GM21619 (cell line): Measurements from ENCODE around the gene MAST4.
"Not testable (repeated sequence)": the region's sequence is repeated elsewhere in the genome, so short reads cannot be mapped to it uniquely, and the experiment has no call there.

Source experiments
- ATAC-seq: cut with Tn5 transposase; IDR thresholded peaks from one replicate; pipeline ENCODE4 v1.9.1; 2021; ENCODE audit not compliant: unreplicated experiment

Gene MAST4

DNA sequence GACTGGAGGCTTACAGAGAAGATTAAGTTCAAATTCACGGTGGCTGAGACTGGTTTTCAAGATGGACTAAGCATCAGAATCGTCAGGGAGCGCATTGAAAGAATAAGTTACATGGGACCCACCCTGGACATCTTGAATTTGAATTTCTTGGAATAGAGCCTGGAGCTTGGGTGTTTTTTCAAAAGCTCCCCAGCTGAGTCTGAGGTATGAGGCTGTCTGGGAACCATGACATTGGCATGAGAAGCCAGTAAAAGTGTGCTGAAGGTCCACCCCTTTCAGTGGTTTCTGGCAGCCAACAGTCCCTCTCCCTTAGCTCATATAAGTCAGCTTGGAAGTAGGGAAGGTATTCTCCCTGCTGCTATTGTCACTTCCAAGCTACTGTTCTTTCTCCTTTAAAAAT lies 97.8 kb downstream of the MAST4 start:
- no peak for ATAC-seq

DNA sequence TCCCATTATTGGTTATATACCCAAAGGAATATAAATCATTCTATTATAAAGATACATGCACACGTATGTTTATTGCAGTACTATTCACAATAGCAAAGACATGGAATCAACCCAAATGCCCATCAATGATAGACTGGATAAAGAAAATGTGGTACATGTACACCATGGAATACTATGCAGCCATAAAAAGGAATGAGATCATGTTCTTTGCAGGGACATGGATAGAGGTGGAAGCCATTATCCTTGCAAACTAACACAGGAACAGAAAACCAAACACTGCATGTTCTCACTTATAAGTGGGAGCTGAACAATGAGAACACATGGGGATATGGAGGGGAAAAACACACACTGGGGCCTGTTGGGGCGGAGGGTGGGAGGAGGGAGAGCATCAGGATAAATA lies 99.6 kb downstream of the MAST4 start:
- not testable (repeated sequence) for ATAC-seq

DNA sequence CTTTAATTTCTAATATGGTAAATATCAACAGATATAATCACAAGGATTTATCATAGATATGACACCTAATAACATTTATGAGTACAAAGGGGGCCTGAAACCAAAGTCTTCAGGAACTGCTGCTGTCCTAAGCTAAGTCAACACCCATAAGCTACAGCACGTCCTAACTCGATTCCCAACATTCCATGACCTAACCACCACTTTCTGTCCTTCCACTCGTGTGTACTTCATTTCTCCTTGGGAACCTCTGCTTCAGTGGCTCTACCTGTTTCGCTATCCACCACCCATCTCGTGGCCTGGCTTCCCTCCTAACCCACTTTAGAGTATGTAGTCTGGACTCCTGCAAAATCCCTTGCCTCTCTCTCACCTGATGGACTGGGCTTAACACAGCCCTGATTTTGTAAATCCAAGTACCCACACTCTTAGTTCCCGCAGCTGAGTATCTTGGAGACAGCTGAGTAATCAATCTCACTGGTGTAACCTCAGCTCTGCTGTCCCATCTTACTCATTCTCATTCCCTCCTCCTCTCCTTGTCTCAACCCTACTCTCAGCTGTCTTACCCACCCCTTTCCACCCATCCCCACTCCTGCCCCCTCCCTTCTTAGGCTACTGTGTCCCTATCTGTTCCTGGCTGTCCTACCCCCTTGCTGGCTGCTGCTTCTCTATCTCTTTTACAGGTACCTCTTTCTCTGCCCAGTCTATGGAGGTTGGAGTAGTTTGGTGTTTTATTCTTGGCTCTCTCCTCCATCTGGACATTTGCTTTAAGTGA lies 101.8 kb downstream of the MAST4 start:
- no peak for ATAC-seq

DNA sequence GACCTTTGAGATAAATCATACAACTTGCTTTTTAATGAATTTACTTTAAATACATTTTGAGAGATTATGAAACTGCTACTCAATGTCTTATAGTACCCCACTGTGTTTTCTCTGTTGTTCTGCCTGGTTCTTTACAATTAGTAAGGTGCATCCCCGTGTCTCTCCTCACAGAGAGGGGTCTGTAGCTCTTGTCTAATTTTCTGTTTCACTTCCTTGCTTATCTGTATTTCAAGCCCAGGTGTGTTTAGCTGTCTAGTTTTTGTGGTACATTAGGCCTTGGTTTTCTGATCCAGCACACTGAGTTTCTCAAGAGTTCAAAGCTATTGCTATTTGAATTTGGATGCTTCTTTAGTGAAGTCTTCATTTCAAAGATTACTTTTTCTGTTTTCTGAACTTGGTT lies 105.1 kb downstream of the MAST4 start:
- ATAC-seq, result no peak

DNA sequence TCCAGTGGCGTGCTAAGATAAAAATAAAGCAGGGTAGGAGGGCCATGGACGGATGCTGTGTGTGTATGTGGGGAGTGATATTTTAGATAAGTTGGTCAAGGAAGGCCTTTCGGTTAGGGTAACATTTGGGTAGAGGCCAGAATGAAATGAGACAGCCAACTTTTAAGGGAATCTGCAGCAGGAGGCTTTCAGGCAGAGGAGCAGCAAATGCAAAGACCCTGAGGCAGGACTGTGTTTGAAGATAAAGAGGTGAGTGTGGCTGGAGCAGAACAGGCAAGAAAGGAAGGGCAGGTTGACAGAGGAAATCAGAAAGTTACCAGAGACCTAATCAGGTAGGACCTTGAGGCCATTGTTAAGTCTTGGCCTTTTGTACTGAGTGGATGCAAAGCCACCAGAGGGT lies 106.2 kb downstream of the MAST4 start:
- ATAC-seq, result no peak

DNA sequence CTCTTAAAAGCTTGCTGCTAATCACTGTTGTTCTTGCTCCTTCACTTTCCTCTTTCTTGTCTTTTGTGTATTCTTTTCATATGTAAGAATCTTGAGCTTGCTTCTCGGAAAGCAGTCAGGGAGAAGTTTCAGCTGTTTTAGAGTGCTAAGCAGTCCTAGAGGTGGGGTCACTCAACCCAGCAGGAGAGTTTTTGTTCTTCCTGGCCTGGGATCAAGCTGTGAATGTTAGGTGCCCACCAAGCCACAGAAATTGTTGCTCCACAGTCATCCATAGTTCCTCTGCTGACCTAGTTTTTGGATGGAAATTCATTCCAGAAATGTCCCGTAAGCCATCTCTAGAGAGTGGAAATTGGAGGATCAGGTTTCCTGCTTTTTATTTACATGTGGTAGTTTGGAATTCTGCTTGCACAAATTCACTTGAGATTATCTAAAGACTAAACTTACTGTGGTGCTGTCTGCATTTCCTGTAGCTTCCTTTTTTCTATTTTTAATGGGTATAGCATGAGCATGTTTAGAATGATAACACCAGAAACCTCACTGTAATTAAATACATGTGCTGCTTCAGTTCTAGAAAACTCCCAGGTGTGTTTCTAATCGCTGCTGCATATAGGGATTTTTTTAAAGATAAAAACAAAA lies 108.7 kb downstream of the MAST4 start:
- ATAC-seq, result no peak

DNA sequence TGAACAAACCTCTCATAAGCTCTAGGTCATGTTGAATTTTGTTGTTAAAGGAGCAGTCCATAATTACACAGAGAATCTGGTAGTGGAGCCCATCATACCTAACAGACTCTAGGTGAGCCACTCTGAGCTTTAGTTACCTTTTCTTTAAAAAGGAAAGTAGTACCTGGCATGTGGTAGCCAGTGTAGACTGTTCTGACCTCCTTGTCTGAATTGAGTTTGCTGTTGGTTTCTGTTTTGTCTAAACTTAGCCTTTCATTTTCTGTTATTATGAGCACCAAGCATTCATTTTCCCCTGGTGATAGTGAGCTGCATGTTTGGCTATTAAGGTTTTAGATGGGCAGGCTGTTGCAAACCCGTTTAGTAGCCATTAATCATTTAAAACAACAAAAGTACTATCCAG lies 112.2 kb downstream of the MAST4 start:
- no peak for ATAC-seq

DNA sequence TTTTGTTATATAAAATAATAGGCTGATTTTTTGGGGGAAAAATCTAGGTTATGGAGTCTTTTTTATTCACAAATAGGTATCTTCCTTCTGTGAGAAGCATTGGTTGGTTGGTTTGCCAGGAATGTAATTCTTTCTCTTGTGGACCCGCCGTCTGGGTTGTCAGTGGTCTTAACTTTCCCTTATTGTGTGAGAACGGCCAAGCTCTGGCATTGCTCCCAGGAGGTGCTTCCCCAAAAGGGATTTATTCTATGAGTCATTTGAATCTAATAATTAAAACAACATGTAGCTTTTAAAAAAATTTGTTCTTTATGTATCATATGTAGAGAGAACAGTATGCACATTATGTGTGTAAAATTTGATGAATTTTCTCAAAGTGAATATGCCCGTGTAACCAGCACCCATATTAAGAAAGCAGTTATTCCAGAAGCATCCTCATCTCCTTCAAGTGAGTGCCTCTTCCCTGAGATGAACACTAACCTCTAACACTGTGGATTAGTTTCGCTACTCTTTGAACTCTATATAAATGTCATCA lies 114.4 kb downstream of the MAST4 start:
- ATAC-seq, result no peak

DNA sequence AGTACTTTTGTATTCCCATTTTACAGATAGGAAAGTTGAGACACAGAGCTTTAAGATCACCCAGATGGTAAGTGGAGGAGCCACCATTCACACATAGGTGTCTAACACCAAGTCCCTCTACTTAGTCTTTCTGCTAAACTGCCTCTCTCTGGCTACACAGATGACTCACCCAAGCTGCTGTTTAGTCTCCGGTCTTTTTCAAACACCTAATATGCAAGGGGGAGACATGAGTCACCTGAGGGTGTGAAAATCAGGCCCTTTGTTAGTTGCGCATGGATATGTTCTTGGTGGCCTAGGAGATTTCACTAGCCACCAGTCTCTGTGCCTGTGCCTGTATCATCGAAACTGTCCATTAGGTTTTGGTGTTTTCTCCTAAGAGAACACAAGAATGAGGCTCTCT lies 117.8 kb downstream of the MAST4 start:
- ATAC-seq, result no peak

DNA sequence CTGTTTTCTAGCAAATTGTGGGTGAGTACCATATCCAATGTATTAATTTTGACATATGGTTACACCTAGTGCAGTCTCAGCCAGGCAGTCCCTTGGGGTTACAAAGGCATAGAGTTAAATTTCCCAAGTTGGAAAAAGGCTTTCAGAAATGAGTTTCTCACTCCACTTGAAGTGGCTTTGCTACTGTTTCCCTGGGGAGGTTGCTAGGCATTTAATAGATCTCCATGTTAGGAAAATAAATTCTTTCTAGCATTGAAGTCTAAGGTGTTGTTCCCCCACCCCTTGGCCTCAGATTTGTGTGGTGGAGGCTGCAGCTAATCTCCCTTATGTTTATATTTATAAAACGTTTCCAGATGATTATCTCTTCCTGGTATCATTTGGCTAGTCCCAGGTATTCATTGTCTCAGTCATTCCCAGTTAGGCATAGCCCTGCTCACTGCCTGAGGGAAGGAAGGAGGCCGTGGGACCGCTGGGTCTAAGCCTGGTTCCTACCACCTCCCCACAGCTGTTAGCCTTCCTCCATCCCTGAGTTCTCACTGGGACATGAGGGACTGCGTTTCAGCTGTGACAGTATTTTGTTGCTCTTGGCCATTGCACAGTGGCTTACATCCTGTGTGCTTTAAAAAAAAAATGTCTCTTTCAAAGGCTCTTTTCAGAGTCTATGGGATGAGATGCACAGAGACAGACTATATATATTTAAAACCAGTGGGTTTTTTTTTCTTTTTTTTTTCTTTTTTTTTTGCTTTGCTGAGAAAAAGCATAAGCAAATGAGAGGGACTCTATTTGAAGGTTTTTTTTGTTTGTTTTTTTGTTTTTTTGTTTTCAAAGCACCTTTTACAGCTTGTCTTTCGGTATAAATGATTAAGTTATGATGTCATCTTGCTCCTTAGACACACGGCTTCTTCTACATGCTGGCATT lies 121.5 kb downstream of the MAST4 start:
- ATAC-seq, result no peak

DNA sequence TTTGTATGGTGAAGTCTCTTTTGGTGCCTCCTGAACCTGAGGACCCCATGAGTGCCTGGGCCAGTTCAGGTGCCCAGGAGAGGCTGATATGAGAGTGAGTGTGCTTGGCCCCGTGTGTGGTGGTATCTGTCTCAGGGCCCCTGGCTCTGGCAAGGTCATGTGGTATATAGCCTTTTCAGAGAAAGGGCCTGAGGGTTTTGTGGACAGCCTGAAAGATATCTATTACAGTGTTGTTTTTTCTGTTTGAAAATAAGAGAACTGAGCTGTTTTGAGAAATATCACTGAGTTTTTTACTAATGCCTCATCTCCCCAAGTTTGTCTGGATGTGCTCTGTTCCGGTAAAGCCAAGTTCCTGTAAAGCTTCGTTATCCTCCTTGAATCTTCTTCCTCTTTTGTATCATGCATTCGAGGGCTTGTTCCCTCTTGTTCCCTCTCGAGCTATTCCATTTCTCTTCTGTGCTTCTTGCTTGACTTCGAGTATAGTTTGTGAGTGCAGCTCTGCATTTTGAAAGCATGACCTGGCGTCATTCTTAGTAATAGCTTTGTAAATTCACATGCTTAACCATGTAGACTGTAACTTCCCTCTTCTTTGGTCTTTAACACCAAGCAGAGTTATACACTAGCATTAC lies 122.3 kb downstream of the MAST4 start:
- no peak for ATAC-seq

DNA sequence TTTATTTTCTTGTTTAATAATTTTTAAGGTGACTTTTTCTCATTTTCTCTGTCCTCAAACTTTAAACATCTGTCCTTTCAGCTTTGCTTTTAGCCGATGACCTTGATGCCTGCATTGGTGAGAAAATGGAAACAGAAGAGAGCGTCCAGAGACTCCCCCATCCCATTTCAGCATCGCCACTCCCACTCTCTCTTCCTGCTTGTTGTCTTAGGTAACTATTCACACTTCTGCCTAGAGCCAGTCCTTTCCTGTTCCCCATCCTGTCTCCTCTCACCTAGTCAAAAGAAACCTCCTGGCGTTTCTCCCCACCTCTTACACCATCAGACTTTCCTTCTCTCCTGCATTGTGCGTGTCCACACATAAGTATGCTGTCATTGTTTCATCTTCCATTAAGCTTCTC lies 124.6 kb downstream of the MAST4 start:
- ATAC-seq, result no peak

DNA sequence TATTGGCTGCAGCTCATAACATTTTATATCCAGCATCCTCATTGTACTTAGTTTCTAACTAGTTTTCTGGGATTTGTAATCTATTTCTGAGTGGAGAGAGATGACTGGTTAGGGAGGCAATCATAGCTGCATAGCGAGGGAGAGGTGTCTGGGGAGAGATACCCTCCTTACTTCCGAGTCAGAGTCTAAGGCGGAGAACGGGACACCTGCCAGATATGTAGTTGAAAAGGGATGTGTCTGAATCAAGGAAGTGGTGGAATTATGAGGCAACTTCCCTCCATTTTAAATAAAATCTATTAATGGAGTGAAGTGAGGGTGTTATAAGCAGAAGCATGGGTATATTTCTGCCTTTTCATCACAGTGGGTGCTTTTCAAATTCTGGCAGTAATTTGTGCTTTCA lies 126.5 kb downstream of the MAST4 start:
- no peak for ATAC-seq

DNA sequence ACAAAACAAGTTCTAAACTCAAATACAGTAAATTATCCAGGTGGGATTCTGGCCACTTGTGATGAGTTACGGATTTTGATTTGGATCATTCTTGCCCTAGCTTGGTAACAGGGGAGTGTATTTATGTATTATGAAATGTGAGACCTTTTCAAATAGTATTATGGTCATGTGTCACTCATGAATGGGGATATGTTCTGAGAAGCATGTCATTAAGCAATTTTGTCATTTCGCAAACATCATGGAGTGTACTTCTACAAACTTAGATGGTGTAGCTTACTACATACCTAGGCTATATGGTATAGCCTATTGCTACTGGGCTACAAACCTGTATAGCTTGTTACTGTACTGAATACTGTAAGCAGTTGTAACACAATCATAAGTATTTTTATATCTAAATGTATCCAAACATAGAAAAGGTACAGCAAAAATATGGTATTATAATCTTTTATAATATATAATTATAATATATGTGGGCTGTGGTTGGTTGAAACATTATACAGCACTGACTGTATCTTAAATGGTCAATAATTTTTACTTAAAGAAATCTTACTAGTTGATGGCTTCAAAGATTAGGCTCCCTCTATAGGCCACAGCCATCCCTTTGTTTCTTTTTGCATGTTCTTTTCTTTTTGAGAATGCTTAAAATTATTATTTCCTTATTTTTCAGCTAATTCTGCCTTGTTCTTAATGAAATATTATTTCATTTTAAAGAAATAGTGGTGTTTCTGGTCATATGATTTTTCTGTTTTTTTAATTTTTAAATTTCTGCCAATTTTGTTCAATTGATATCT lies 128.4 kb downstream of the MAST4 start:
- no peak for ATAC-seq

DNA sequence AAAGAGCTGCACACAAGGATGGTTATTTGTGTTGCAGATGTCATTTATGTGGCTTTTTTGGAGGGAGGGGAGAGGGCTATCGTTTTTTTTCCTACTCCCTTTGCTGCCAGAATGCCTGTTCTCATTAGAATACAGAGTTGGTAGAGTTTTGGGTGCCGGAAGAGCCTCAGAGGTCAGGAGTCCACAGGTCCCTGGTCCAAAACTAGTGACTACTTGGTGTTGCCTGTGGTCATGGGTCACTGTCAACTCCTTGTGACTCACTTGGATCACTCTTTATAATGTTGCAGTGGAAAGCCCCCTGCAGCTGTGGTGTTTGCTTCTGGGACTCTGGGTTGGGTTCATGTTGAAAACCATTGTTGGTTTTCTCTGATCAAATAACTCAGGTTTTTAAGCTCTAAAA lies 131.4 kb downstream of the MAST4 start:
- ATAC-seq, result no peak

DNA sequence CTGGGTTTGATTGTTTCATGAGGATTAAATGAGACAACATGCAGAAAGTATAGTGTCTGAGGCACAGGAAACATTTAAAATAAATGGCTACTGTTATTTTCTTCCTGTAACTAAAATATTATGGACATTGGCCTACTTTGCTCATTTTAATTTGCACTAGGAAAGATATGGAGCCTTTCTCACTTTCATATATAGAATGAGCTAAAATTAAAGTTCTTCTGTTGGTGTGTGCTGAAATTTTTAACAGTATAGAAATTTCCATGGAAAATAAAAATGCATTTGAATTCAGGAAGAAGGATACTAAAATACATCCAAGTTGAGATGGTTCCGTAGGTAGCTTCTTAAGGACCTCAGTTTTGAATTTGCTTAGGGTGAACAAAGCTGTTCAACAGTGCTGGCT lies 131.9 kb downstream of the MAST4 start:
- ATAC-seq, result no peak

DNA sequence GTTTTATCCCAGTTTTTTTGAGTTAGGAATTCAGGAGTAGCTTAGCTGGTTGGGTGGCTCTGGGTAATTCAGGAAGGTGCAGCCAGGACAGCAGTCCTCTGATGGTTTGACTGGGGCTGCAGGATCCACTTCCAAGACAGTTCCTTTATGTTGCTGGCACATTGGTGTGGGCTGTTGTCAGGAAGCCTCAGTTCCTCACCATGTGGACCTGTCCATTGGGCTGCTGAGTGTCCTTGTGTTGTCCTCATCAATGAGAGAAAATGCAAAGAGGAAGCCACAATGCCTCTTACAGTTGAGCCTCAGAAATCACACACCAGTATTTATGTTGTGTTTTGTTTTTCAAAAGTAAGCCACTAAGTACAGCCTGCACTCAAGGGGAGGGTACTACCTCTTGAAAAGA lies 140.9 kb downstream of the MAST4 start:
- ATAC-seq, result no peak

DNA sequence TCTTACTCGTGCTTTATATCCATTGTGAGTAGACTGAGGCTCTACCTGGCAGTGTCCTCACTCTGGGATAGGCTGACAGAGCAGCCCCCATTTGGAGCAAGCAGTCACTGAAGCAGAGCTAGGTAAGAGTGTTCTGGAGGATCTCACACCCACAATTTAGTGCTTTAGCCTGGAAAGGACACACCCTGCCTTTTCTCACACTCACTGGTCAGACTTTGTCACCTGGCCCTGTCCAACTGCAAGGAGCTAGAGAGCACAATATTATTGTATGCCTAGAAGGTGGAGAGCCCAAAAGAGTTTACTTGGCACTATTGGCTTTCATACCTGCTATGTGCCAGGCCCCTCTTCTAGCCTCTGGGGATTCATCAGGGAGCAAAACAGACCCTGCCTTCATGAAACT lies 141.9 kb downstream of the MAST4 start:
- ATAC-seq, result no peak

DNA sequence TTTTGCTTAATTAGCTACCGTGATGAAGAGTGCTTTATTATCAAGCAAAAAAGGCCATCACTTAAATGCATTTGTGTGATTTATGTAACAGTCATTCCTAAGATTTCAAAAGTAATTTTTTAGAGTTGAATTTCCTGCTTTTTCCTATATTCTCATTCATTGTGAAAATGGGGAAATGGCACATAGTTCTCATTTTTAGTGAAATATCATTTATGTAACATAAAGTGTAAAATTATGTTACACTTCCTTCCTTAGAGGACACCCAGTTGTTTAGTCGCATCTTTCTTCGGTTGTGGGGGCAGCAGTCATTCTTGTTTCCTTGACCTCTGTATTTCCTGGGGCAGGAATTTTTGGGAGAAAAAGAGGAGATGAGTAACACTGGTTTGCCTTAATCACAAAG lies 142.8 kb downstream of the MAST4 start:
- ATAC-seq, result no peak

DNA sequence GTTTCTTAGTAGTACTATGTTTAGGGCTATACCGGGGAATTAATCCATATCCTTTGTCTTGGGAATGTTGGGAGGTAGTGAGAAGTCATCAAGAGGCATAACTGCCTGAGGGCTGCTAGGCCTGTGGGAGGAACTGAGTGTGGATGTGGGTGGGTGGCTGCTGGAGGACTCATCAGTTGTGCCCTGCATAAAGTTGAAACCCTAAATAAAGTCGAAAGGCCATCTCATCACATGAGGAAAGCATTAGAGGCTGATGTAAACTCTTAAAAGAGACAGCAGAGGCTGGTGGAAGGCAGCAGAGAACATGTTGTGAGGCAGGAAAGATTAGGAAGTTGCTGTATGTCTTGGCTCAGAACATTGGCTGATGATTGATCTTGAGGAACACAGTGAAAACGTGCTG lies 143.8 kb downstream of the MAST4 start:
- ATAC-seq, result no peak
